ENCODE measurements around the gene BUB1.
"Not testable (repeated sequence)": the region's sequence is repeated elsewhere in the genome, so short reads cannot be mapped to it uniquely, and the experiment has no call there.

Gene BUB1

GRCh38 chr2:110653861-110654260 is 24.0 kb downstream of the BUB1 start:
- DNase-seq, result no peak

DNA sequence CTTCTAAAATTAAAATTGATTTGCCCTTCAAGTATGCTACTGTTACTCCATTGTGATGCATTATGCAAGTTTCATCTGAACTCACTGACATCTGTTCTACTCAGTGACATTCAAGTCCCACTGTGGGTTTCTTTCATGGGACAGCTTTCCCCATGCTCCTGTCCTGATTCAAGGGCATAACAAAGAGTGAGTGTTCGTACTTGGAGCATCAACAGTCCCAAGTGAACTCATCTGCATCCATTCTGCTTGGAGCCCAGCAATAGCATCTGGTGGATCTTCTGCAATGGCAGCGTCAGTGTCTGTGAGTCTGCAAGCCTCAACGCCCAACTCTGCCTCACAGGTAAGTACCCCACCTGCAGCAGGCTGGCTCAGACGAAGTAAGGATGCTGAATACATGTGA is 27.5 kb downstream of the BUB1 start:
- DNase-seq, result no peak

GRCh38 chr2:110647777-110648176 is 30.1 kb downstream of the BUB1 start:
- DNase-seq, result peak; percentile 4

DNA sequence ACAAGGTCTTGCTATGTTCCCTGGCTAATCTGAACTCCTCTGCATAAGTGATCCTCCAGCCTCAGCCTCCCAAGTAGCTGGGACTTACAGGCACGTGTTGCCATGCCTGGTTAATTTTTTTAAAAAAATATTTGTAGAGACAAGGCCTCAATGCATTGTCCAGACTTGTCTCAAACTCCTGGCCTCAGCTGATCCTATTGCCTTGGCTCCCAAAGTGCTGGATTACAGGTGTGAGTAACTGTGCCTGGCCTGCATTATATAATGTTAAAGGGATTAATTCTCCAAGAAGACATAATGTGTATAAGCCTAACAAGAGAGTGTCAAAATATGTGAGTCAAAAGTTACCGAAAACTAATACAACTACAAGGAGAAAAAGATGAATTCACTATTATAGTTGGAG is 32.2 kb downstream of the BUB1 start:
- no peak for DNase-seq

- DNase-seq, result no peak
Observed at GRCh38 chr2:110644357-110644756, 33.5 kb downstream of the BUB1 start.

GRCh38 chr2:110642360-110642759 is 35.5 kb downstream of the BUB1 start:
- DNase-seq, result no peak

DNA sequence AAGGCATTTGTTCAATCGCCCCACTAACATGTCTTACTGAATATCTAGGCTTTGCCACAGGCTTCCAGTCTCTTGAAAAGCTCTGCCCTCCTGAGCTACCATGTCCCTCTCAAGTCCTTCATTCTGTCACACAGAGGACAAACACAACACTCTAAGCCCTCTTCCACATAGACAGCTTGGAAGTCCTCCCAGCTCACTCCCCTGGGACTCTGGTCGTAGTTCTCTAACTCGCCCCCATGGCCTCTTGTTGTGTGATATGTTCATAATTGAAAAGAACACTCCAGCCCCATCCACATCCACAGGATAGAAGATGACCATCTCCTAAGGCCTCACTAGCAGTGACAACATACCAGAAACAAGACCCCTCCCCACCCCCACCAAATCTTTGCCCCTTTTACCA is 37.9 kb downstream of the BUB1 start:
- DNase-seq, result no peak

GRCh38 chr2:110638952-110639695 is 38.7 kb downstream of the BUB1 start:
- DNase-seq, result no peak

- no peak for DNase-seq
Observed at GRCh38 chr2:110638004-110638403, 39.9 kb downstream of the BUB1 start.

DNA sequence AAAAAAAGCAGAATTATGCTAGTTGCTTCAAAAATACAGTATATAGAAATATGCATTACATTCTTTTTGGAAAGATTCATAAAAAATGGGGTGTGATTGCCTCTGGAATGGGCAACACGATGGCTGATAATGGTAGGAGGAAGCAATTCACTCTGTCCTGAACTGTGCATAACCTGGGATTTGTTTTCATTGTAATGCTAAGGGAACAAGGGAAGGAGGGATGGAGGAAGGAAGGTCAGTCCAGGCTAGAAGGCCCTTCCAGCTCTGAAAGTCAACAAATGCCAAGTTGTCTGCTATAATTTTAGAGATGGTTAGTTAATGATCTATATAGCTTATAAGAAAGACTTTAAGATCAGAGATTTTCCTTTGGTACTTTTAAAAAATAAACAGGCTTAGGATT is 40.8 kb downstream of the BUB1 start:
- DNase-seq, result no peak

GRCh38 chr2:110635949-110636628 is 41.8 kb downstream of the BUB1 start:
- not testable (repeated sequence) for DNase-seq

GRCh38 chr2:110627348-110627747 is 50.5 kb downstream of the BUB1 start:
- DNase-seq, result not testable (repeated sequence)

GRCh38 chr2:110619326-110619939 is 58.4 kb downstream of the BUB1 start:
- DNase-seq, result not testable (repeated sequence)

GRCh38 chr2:110613927-110614326 is 63.9 kb downstream of the BUB1 start:
- not testable (repeated sequence) for DNase-seq

GRCh38 chr2:110610613-110611250 is 67.1 kb downstream of the BUB1 start:
- not testable (repeated sequence) for DNase-seq

GRCh38 chr2:110609843-110610612 is 67.8 kb downstream of the BUB1 start:
- not testable (repeated sequence) for DNase-seq

- not testable (repeated sequence) for DNase-seq
Observed at GRCh38 chr2:110608788-110609502, 68.9 kb downstream of the BUB1 start.

- not testable (repeated sequence) for DNase-seq
Observed at GRCh38 chr2:110605057-110605456, 72.8 kb downstream of the BUB1 start.

- DNase-seq, result not testable (repeated sequence)
Observed at GRCh38 chr2:110603917-110604591, 73.8 kb downstream of the BUB1 start.

DNA sequence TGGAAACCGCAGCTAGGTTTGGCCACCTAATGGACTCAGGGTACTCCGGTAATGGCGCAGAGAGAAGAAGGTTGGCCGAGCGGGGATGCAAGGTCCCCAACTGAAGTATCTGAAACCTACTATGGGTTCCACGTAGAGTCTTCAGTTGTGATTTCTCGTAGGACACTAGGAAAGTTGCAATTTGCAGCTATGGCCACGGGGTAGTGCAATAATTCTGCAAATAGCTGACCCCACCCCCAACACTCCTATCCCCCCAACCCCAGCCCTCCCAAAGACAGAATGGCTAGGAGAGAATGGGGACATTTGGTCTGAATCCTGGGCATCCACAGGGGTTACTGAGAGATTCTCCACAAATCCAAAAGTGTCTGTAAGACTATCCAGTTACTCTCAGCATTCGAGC is 75.7 kb downstream of the BUB1 start:
- DNase-seq, result not testable (repeated sequence)

DNA sequence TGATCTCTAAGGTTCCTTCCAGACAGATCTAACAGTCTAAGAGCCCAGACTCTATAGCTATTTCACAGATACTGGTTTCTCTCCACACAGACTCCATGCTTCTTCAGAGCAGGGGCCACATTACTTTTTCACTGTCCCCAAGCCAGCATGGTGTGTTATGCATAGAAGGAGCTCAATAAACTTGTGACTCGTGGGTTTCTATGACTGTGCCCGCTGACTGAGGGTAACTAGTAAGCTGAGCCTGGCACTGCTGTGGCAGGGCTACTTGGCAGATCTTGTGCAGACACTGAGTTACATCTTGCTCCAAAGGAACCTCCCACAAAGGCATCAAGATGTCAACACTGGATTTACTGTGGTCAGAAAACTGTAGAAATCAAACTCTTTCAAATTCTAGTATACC is 85.9 kb downstream of the BUB1 start:
- DNase-seq, result not testable (repeated sequence)

All from fibroblast of skin of back (primary cell).